Left ventricle myocardium superior (tissue), 1 donor: Measurements from ENCODE around the gene TRA2A. TPM values are rescaled to one million over a fixed set of nuclear protein-coding genes. Genes with fewer than 3 reads are reported as not detected.

Experiments
- ATAC-seq: fragments of 200-7000 bp; cut with Tn5 transposase; one replicate; pipeline ENCODE4 v1.9.1; 2020; ENCODE audit warnings: mild to moderate bottlenecking, moderate library complexity
- DNase-seq: peaks from one replicate; pipeline ENCODE4 v3.0.0-alpha.2; 2020
- intact Hi-C: fragments of 100-400 bp; cut with micrococcal nuclease; formaldehyde crosslinking; loops from one replicate; pipeline ENCODE4 v1.11.0; 2022
- total RNA-seq: library from RNA; stranded (reverse); fragmentation: NEBNext Ultra II Directional; extraction: Animal tissue kit (Norgen Biotek cat#: 25700); gene quantifications from one replicate; pipeline ENCODE4 v1.2.1, GENCODE V29; 2021
- donor health status: DM: no; HTN: yes; CAD: no; lungs with severe emphysema.

The TRA2A gene
- total RNA-seq, 1 donor from 2014 or later: 29.5 TPM

DNA sequence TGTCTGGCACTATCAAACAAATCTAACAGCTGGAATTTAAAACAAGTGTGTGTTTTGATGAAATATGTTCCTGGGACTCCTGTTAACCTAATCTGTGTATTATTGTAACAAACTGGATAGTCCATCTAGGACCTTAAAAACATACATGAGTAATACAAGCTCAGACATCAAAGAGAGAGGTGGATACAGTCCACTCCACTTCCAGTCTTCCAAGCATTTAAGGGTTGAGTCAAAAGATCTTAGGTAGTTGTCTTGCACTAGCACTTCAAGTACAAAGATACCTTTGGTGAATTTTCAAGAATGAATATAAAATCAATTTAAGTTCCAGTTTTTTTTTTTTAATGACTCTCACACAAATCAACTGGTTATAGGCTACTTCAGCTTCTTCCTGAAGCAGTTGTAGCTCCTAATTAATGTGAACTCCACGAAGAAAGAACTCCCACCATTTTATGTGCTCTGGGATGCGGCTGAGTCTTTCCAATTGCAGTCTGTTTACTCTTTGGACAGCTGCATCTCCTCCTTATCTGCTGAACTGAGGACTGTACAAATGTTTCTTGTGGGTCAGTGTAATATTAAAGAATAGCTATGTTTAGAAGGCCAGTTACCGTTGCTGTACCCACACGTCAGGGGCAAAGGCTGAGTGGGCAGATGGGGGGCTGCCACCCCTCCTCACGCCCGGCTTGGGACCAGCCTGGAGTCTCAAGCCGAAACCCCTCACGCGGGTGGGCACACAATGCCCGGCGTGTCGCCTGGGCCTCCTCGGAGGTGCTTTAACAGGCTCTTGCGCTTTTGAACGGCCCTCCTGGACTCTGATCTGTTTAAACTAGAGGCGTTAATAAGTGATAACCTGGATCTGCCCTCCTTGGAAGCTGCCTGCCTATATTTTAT lies 58.6 kb downstream of the TRA2A start:
- intact Hi-C loops: no loop called here
- ATAC-seq (no peak), DNase-seq (no peak)

DNA sequence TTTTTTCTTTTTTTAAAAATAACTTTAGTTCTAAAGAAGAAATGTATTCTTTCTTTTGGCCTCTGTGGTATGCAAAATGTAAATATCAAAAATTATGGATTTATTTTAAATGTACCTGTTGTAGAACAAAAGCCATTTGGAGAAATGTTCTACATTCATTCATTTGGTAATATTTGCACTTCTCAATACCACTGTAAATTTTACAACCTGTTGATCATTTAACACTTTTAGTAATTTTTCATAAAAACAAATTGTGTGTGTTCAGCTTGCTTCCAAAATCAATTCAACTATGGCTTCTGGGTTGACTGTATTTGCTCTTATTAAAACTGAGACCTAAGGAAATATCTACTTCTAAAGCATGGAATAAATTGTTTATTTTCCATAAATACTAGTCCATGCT lies 59.2 kb downstream of the TRA2A start:
- DNase-seq (no peak), ATAC-seq (no peak)
- intact Hi-C loops: no loop called here

DNA sequence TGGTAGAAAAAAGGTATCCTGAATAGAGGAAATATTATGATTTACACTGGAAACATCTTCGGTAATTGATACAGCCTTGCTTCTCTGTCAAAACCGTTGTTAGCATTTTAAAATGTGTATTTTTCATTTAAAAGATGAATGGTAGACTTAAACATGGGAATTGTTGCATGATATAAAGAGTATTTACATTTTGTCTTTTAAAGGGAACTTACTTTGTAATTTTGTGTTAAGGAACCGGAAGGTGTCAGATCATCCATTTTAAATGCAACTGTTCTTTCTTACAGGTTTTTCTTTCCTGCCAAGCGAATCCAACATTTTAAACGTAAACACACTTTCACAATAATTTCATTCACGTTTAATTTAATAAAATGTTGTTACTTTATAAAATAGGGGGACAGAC lies 59.7 kb downstream of the TRA2A start:
- DNase-seq: no peak
- intact Hi-C loops: no loop called here
- ATAC-seq: no peak

DNA sequence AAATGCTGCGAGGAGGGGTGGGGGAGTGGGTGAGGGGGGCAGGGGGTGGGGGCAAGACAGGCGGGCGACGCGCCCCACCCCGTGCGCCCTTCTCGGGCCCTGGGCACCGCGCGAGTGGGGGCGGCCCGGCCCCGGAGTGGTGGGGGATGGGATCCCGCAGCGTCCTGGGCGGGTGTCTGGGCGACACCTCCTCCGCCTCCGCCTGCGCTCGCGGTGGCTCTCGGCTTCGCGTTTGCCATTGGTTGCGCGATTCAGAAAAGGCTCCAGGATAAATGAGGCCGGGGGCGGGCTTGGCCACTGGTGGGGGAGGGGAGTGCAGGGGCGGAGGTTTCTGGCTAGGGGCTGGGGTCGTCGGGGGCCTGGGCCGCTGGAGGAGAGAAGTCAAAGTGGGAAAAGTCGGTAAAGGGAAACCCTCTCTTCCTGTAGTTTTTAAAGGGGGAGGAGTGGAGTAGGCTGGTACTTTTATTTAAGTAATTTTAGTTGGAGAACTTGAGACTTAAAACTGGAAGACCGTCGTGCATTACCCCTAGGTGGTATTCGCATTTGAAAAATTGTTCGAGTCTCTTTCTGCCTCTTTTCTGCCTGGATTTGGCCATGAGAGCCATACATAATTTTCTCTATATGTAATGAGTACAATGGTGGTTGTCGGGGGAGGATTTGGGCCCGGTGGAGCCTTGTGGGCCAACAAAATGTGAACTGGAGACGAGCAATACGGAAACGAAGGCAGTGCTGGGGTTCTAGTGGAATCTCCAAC lies 60.5 kb downstream of the TRA2A start:
- DNase-seq (no peak), ATAC-seq (no peak)
- intact Hi-C loops: no loop called here

DNA sequence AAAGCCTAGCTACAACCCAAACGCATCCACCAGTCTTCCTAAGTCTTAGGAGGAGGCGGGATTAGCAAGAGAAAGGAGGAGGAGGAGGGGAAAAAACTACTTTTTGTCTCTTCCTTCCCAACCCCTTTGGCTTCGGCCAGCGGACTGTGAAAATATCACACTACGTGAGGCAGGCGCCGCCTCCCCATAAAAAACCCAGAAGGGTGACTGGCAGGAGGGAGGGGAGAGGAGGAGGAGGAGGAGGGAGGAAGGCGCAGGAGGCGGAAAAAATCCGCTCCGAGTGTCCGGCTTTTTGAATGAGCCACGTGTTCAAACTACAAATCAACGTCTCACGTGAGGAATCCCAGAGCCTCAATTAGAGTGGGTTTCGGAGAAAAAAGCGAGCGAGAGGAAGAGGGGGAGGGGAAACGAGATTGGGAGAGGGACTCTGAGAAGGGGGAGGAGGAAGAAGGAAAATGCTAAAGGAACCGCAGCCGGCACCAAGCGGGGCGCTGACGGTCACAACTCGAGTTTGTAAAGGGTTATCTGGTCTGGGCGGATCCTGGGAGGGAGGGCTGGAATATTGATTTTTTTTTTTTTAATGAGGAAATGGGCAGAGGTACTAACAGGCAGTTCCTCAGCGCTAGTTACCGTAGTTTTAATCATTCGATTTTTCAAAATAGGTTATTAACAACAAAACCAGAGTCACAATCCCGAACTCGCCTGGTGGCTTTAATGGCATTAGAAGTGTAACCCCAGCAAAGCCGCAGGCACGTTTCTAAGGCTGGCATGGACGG lies 61.3 kb downstream of the TRA2A start, which contains the start of gene IGF2BP3:
Gene IGF2BP3, minus strand, starts transcription at position 162 of the 776 bp plus-strand sequence. CDS start 381 bp downstream, outside the sequence.
- ATAC-seq (no peak), DNase-seq (no peak)
- intact Hi-C loops: no loop called here

DNA sequence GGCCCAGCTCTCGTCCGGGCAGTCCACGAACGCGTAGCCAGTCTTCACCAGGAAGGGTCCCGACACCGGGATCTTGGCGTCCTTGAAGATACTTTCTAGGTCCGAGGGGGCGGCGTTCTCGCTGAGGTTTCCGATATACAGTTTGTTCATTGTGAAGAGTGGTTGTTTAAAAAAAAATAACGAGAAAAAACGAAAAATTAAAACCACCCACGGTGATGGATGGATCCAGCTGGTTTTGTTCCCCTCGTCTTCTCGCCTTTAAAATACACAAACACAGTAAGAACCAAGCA lies 61.9 kb downstream of the TRA2A start:
- DNase-seq: no peak
- ATAC-seq: no peak
- intact Hi-C loops: no loop called here

DNA sequence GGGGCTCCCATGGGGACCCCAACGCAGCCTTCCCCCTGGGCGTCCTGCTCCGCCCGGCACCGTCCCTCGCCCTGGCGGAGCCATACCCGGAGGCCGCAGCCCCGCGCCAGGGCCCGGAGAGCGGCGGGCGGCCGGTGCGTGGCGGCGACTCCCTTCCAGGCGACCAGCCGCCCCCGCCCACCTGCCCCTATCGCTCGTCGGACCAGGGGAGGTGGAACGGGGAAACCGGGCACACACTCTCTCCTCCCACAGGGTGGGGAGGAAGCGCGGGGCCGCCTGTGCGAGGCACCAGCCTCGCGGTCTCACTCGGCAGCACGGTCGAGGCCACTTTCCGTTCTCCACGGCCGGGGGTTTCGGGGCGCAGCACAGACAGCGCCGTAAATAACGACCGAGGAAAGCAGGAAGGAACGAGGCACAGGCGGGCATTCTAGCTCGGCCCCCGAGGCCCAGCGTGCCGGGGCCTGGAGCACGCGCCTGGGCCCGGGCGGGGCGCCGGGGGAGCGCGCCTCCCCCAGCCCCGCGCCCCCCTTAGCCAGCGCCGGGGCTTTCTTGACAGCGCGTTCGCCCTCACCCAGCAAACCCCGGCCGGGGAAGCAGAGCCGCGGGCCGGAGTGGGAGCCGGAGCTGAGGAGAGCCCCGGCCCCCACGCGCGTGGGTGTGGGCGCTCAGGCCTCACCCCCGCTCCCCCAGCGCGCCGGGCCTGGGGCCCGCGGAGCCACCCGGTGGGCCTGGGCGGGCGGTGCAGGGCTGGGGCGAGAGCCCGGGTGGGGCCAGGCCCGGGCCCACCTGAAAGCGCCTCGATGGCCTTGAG lies 62.4 kb downstream of the TRA2A start:
- ATAC-seq (peak; percentile 20), DNase-seq (no peak)
- intact Hi-C loops: no loop called here

DNA sequence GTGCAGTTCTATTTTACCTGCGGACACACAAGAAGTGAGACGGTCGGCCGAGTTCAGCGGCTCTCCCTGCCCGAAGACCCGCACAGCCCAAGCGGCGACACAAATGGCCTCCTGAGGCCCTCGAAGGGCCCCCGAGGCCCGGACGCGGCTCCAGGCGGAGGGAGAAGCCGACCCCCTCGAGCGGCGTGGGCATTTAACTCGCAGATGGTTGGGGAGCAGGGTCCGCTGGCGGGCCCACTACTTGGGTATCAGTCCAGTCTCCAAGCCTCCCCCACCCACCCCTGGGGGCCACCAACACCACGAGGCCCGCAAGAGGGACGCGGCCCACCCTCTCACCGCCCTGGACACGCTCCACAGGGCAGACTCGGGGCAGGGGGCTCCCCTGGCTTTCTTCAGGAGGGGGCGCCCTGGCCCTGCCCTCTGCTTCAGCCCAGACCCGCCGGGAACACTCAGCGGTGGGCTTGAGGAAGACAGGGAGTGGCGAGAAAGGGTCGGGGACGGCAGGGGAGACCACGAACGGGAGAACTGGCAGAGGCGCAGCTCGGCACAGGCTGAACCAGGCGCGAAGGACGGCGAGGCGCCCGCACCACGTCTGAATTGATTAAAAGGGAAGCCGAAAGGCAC lies 63.1 kb downstream of the TRA2A start:
- no peak for ATAC-seq
- intact Hi-C loops: no loop called here
- no peak for DNase-seq

DNA sequence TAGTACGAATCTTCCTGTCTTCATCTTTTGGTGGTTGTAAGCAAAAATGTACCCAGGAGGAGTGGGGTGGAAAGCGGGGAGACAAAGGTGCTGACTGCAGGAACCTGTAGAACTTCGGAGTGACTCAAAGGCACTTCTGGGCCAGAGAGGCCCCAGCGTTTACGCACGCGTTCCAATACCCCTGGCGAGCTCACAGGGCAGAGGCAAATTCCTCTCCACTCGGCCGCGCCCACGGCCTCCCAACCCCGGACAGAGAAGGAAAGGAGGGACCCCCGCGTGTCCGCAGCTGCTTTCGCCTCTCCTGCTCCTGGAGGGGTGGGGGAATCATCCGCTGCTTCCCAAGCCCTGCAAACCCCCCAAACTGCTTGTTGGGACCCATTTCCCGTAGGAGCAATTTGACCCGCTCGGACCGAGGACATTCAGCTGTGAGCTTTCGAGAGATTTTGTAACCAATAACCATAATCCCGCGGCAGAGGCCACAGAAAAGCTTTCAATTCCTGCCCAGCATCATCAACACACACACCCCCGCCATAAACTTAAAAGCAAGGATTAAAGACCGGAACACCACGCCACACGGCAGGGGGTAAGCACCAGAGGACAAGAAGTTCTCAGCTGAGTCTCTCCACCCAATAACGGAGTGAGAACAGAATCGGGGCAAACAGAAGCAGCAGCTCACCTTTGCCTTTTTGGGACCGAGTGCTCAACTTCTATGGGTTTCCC lies 63.8 kb downstream of the TRA2A start:
- DNase-seq (no peak), ATAC-seq (no peak)
- intact Hi-C loops: no loop called here

DNA sequence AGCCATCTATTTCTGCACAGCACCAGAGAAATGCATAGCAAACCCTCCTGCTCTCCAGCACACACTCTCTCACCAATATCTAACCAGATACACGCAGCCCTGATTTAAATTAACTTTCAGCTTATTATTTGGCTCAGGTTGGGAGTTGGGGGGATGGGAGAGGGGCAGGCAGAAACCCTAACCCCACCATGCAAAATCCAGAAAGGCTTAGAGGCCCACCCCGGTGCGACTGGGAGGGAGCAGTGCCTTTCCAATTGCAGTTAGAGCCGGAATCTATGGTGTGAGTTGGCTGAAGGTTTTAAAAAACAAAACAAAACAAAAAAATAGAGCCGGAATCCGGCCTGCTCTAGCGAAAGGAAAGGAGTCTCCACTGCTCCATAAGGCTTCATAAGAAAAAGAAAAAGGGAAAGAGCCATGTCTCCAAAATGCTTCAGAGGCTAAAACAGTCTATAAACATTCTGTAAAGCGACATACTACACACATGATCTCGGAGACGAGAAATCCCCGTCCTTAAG lies 64.4 kb downstream of the TRA2A start:
- DNase-seq (no peak), ATAC-seq (no peak)
- intact Hi-C loops: no loop called here

DNA sequence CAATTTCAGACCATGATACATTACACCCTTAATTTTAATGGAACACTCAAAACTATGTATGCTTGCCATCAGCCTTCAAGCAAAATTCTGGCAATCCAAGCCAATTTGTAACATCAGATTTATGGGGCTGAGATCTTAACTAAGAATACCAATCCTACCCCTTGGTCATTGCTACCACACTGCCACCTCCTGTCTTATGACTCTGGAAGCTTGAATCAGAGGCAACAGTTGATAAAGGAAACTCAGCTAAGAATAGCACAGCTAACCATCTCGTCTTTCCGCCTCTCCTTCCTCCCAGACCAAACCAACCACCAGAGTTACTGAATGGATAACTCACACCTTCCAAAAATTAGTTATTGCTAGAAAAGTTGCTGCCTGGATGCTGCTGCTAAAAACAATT lies 68.9 kb downstream of the TRA2A start:
- DNase-seq (no peak), ATAC-seq (peak; percentile 78)
- intact Hi-C loops: no loop called here

DNA sequence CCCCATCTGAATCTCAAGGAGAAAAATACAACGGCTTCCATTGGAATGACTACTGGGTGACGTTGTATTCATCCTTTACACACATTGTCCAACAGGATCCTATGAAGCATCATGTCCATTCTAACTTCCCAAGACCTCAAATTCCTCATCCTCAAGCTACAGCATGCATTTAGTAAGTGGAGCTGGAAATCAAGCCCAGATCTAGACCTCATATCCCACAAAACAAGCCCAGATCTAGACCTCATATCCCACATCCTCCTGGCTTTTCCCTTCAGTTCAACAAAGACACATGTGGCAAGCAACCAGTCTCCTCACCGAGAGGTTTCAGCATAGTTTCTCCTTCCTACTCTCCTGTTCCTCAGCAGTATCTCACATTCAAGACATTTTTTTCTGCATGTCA lies 73.7 kb downstream of the TRA2A start:
- intact Hi-C loops: no loop called here
- DNase-seq (no peak), ATAC-seq (no peak)

DNA sequence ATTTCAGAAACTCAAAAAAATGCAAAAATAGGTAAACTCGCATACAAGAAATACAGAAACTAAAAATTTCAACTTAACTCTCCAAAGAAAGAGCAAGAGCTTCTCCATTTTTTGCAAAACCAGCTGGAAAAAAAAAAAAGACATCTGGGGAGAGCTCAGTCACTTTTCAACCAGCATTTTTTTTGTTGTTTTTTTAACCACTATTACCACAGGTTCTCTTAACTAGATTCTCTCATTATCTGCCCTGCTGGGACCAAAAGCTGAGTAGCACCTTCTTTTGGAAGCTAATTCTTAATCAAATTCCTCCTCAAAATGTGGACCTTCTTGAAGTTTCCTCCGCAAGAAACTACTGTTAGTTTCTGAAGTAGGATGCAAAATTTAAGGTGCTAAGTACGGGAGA lies 75.7 kb downstream of the TRA2A start:
- intact Hi-C loops: no loop called here
- DNase-seq (no peak), ATAC-seq (no peak)

DNA sequence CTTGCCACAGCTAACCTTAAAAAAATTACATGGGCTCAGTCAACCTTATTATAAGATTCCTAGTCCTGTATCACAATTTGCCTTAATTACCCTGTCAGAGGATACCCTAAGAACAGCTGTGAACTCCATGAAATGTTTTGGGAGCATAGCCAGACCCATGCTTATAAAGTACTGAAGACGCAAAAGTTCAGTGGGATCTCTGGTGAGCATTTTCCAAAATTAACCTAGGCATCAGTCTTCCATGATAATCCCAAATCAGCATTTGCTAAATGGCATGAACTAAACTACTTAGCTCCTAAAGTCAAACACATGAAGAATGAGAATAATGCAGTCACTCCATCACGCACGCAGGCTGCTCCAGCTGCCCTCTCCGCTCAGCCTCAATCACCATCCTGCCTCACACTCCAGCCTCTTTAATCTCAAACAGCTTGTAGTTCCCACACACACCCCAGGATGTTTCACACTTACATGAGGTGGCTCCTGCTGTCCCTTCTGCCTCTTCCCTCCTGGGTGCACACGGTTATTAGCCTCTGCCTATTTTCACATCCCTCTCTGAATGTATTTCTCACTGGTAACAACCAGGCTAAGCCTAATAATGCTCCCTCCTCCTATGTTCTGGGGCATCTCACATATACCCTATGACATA lies 76.8 kb downstream of the TRA2A start:
- intact Hi-C loops: no loop called here
- ATAC-seq: no peak
- DNase-seq: no peak
